ENCODE measurements around the gene PLPPR4.

The PLPPR4 gene

GRCh38 chr1:99327357-99327756 is 63.1 kb downstream of the PLPPR4 start:
- ChIA-PET POLR2A (no interaction called here), CTCF (no interaction called here)
- DNase-seq (ENCODE audit: extremely low spot score) = no peak
- TF ChIP-seq FOXK2 (IDR thresholded peaks at IDR 0.05) (no peak), SUZ12 (IDR thresholded peaks at IDR 0.05) (no peak), ELF4 (IDR thresholded peaks at IDR 0.05) (no peak), CTBP1 (IDR thresholded peaks at IDR 0.05; ENCODE audit: borderline replicate concordance) (no peak), PKNOX1 (IDR thresholded peaks at IDR 0.05) (no peak), FOXM1 (IDR thresholded peaks at IDR 0.05; ENCODE audit: borderline replicate concordance) (no peak), ARNT (IDR thresholded peaks at IDR 0.05) (no peak), BHLHE40 (IDR thresholded peaks at IDR 0.05; ENCODE audit: borderline replicate concordance) (no peak), FOXA1 (IDR thresholded peaks at IDR 0.05) (no peak), HDGF (IDR thresholded peaks at IDR 0.05; ENCODE audit: borderline replicate concordance) (no peak), NFRKB (IDR thresholded peaks at IDR 0.05) (no peak), SP1 (IDR thresholded peaks at IDR 0.05) (no peak), TARDBP (IDR thresholded peaks at IDR 0.05) (no peak), ZNF384 (IDR thresholded peaks at IDR 0.05) (no peak), LEF1 (IDR thresholded peaks at IDR 0.05; ENCODE audit: borderline replicate concordance) (no peak)

GRCh38 chr1:99328171-99328570 is 63.9 kb downstream of the PLPPR4 start:
- no peak for TF ChIP-seq HDGF (IDR thresholded peaks at IDR 0.05; ENCODE audit: borderline replicate concordance)
- TF ChIP-seq FOXK2 (IDR thresholded peaks at IDR 0.05) = no peak
- no peak for TF ChIP-seq FOXA1 (IDR thresholded peaks at IDR 0.05)
- no peak for TF ChIP-seq BHLHE40 (IDR thresholded peaks at IDR 0.05; ENCODE audit: borderline replicate concordance)
- TF ChIP-seq LEF1 (IDR thresholded peaks at IDR 0.05; ENCODE audit: borderline replicate concordance) = no peak
- TF ChIP-seq NFRKB (IDR thresholded peaks at IDR 0.05) = no peak
- TF ChIP-seq ELF4 (IDR thresholded peaks at IDR 0.05) = no peak
- no peak for TF ChIP-seq SUZ12 (IDR thresholded peaks at IDR 0.05)
- no peak for TF ChIP-seq ZNF384 (IDR thresholded peaks at IDR 0.05)
- no peak for TF ChIP-seq TARDBP (IDR thresholded peaks at IDR 0.05)
- no peak for TF ChIP-seq SP1 (IDR thresholded peaks at IDR 0.05)
- no peak for TF ChIP-seq ARNT (IDR thresholded peaks at IDR 0.05)
- ChIA-PET POLR2A (no interaction called here), CTCF (no interaction called here)
- DNase-seq (ENCODE audit: extremely low spot score) = no peak

- POLR2A ChIA-PET = no interaction called here
- CTCF ChIA-PET = no interaction called here
- no peak for TF ChIP-seq PKNOX1 (IDR thresholded peaks at IDR 0.05)
- no peak for TF ChIP-seq TARDBP (IDR thresholded peaks at IDR 0.05)
- no peak for TF ChIP-seq NFRKB (IDR thresholded peaks at IDR 0.05)
- no peak for TF ChIP-seq BHLHE40 (IDR thresholded peaks at IDR 0.05; ENCODE audit: borderline replicate concordance)
- TF ChIP-seq ARNT (IDR thresholded peaks at IDR 0.05) = no peak
- TF ChIP-seq FOXA1 (IDR thresholded peaks at IDR 0.05) = no peak
- TF ChIP-seq FOXM1 (IDR thresholded peaks at IDR 0.05; ENCODE audit: borderline replicate concordance) = no peak
- TF ChIP-seq HDGF (IDR thresholded peaks at IDR 0.05; ENCODE audit: borderline replicate concordance) = no peak
- no peak for TF ChIP-seq L3MBTL2 (conservative IDR thresholded peaks at IDR 0.05)
- TF ChIP-seq FOXK2 (IDR thresholded peaks at IDR 0.05) = no peak
- TF ChIP-seq ZNF384 (IDR thresholded peaks at IDR 0.05) = no peak
- TF ChIP-seq CTBP1 (IDR thresholded peaks at IDR 0.05; ENCODE audit: borderline replicate concordance) = no peak
- no peak for TF ChIP-seq SUZ12 (IDR thresholded peaks at IDR 0.05)
- no peak for TF ChIP-seq ELF4 (IDR thresholded peaks at IDR 0.05)
- no peak for TF ChIP-seq SP1 (IDR thresholded peaks at IDR 0.05)
- no peak for TF ChIP-seq LEF1 (IDR thresholded peaks at IDR 0.05; ENCODE audit: borderline replicate concordance)
- no peak for DNase-seq (ENCODE audit: extremely low spot score)
Observed at GRCh38 chr1:99331083-99331482, 66.8 kb downstream of the PLPPR4 start.

- ChIA-PET CTCF (no interaction called here), POLR2A (no interaction called here)
- no peak for TF ChIP-seq LEF1 (IDR thresholded peaks at IDR 0.05; ENCODE audit: borderline replicate concordance)
- no peak for TF ChIP-seq ARNT (IDR thresholded peaks at IDR 0.05)
- TF ChIP-seq ELF4 (IDR thresholded peaks at IDR 0.05) = no peak
- no peak for TF ChIP-seq SUZ12 (IDR thresholded peaks at IDR 0.05)
- no peak for TF ChIP-seq ZNF384 (IDR thresholded peaks at IDR 0.05)
- no peak for TF ChIP-seq CTBP1 (IDR thresholded peaks at IDR 0.05; ENCODE audit: borderline replicate concordance)
- no peak for TF ChIP-seq HDGF (IDR thresholded peaks at IDR 0.05; ENCODE audit: borderline replicate concordance)
- TF ChIP-seq BHLHE40 (IDR thresholded peaks at IDR 0.05; ENCODE audit: borderline replicate concordance) = no peak
- TF ChIP-seq TARDBP (IDR thresholded peaks at IDR 0.05) = no peak
- TF ChIP-seq PKNOX1 (IDR thresholded peaks at IDR 0.05) = no peak
- no peak for TF ChIP-seq NFRKB (IDR thresholded peaks at IDR 0.05)
- TF ChIP-seq FOXK2 (IDR thresholded peaks at IDR 0.05) = no peak
- TF ChIP-seq FOXA1 (IDR thresholded peaks at IDR 0.05) = no peak
- TF ChIP-seq L3MBTL2 (conservative IDR thresholded peaks at IDR 0.05) = no peak
- no peak for TF ChIP-seq FOXM1 (IDR thresholded peaks at IDR 0.05; ENCODE audit: borderline replicate concordance)
- TF ChIP-seq SP1 (IDR thresholded peaks at IDR 0.05) = no peak
- no peak for DNase-seq (ENCODE audit: extremely low spot score)
Observed at GRCh38 chr1:99331636-99332035, 67.3 kb downstream of the PLPPR4 start.

- no peak for TF ChIP-seq LEF1 (IDR thresholded peaks at IDR 0.05; ENCODE audit: borderline replicate concordance)
- no peak for TF ChIP-seq NFRKB (IDR thresholded peaks at IDR 0.05)
- TF ChIP-seq HDGF (IDR thresholded peaks at IDR 0.05; ENCODE audit: borderline replicate concordance) = no peak
- TF ChIP-seq ELF4 (IDR thresholded peaks at IDR 0.05) = no peak
- TF ChIP-seq SUZ12 (IDR thresholded peaks at IDR 0.05) = no peak
- no peak for TF ChIP-seq ARNT (IDR thresholded peaks at IDR 0.05)
- no peak for TF ChIP-seq SP1 (IDR thresholded peaks at IDR 0.05)
- TF ChIP-seq ZNF384 (IDR thresholded peaks at IDR 0.05) = no peak
- no peak for TF ChIP-seq TARDBP (IDR thresholded peaks at IDR 0.05)
- no peak for TF ChIP-seq BHLHE40 (IDR thresholded peaks at IDR 0.05; ENCODE audit: borderline replicate concordance)
- no peak for TF ChIP-seq FOXA1 (IDR thresholded peaks at IDR 0.05)
- TF ChIP-seq FOXM1 (IDR thresholded peaks at IDR 0.05; ENCODE audit: borderline replicate concordance) = no peak
- TF ChIP-seq CTBP1 (IDR thresholded peaks at IDR 0.05; ENCODE audit: borderline replicate concordance) = no peak
- TF ChIP-seq L3MBTL2 (conservative IDR thresholded peaks at IDR 0.05) = no peak
- TF ChIP-seq PKNOX1 (IDR thresholded peaks at IDR 0.05) = no peak
- TF ChIP-seq FOXK2 (IDR thresholded peaks at IDR 0.05) = no peak
- ChIA-PET CTCF (interaction anchor here (0.6 kb wide), 1 partner anchor 31 kb away, joined by 3 read pairs; no protein-coding TSS in a partner anchor), POLR2A (no interaction called here)
- DNase-seq (ENCODE audit: extremely low spot score) = no peak
Observed at GRCh38 chr1:99332561-99332960, 68.3 kb downstream of the PLPPR4 start.

Data from HEK293T (cell line).